OCI-LY1 (cell line): ENCODE results near the gene JPT1.

Experiments
- H2AFZ ChIP-seq: fragments of 200-600 bp; sonication (generic), shearing (Covaris generic); 2 replicates; pipeline ENCODE4 v1.6.0; 2014; ENCODE audit warnings: antibody characterized with exemption, mild to moderate bottlenecking, low read length
- H3F3A ChIP-seq: fragments of 200-600 bp; sonication (generic), shearing (Covaris generic); 2 replicates; pipeline ENCODE4 v1.6.0; 2014; ENCODE audit warnings: mild to moderate bottlenecking, antibody characterized with exemption, low read length, moderate library complexity; ENCODE audit not compliant: insufficient read depth
- H3K27ac ChIP-seq: fragments of 200-600 bp; sonication (generic); 2 replicates; pipeline ENCODE4 v1.5.1; 2014; ENCODE audit warnings: low read length, mixed run types, mild to moderate bottlenecking, low read depth; ENCODE audit not compliant: poor library complexity, severe bottlenecking
- H3K27me3 ChIP-seq: fragments of 200-600 bp; sonication (generic); 2 replicates; pipeline ENCODE4 v1.6.0; 2014; ENCODE audit warnings: antibody characterized with exemption, mild to moderate bottlenecking, low read length, moderate library complexity; ENCODE audit not compliant: insufficient read depth
- H3K36me3 ChIP-seq: fragments of 200-600 bp; sonication (generic); 2 replicates; pipeline ENCODE4 v1.6.1; 2014; ENCODE audit warnings: mild to moderate bottlenecking, antibody characterized with exemption, low read length, moderate library complexity, mixed read lengths; ENCODE audit not compliant: insufficient read depth
- H3K4me1 ChIP-seq: fragments of 200-600 bp; sonication (generic); 2 replicates; pipeline ENCODE4 v1.5.1; 2014; ENCODE audit warnings: mild to moderate bottlenecking, low read length, moderate library complexity; ENCODE audit not compliant: insufficient read depth, severe bottlenecking
- H3K4me2 ChIP-seq: fragments of 200-600 bp; sonication (generic), shearing (Covaris generic); 2 replicates; pipeline ENCODE4 v1.6.1; 2014; ENCODE audit warnings: low read length
- H3K4me3 ChIP-seq: fragments of 200-600 bp; sonication (generic); 2 replicates; pipeline ENCODE4 v1.5.1; 2014; ENCODE audit warnings: low read length, low read depth, mild to moderate bottlenecking, mixed read lengths; ENCODE audit not compliant: poor library complexity, severe bottlenecking
- H3K79me2 ChIP-seq: fragments of 200-600 bp; shearing (Covaris generic); 2 replicates; pipeline ENCODE4 v1.6.1; 2016; ENCODE audit warnings: mixed run types, low read length, mixed read lengths; ENCODE audit not compliant: insufficient read depth
- H3K9ac ChIP-seq: fragments of 200-600 bp; sonication (generic), shearing (Covaris generic); 2 replicates; pipeline ENCODE4 v1.6.1; 2014; ENCODE audit warnings: mild to moderate bottlenecking, low read length, mixed read lengths
- H3K9me2 ChIP-seq: fragments of 200-600 bp; sonication (generic), shearing (Covaris generic); 2 replicates; pipeline ENCODE4 v1.6.1; 2014; ENCODE audit warnings: low read depth, mild to moderate bottlenecking, low read length, mixed read lengths
- H3K9me3 ChIP-seq: fragments of 200-600 bp; shearing (Covaris generic); 2 replicates; pipeline ENCODE4 v1.6.1; 2014; ENCODE audit warnings: low read length, mixed read lengths
- H4K20me1 ChIP-seq: fragments of 200-600 bp; sonication (generic), shearing (Covaris generic); 2 replicates; pipeline ENCODE4 v1.6.0; 2016; ENCODE audit warnings: mild to moderate bottlenecking, low read length; ENCODE audit not compliant: insufficient read depth
- CTCF ChIP-seq: fragments of 200-600 bp; sonication (generic), shearing (Covaris generic); IDR thresholded peaks from 2 replicates; pipeline ENCODE4 v1.5.1; 2017; ENCODE audit warnings: mild to moderate bottlenecking, antibody characterized with exemption, low read length, moderate library complexity, mixed read lengths
- EZH2 ChIP-seq: fragments of 200-600 bp; sonication (generic), shearing (Covaris generic); IDR thresholded peaks from 2 replicates; pipeline ENCODE4 v1.8.0; 2017; ENCODE audit warnings: borderline replicate concordance, mixed run types, mild to moderate bottlenecking, antibody characterized with exemption, low read length, moderate library complexity, mixed read lengths

Gene JPT1

DNA sequence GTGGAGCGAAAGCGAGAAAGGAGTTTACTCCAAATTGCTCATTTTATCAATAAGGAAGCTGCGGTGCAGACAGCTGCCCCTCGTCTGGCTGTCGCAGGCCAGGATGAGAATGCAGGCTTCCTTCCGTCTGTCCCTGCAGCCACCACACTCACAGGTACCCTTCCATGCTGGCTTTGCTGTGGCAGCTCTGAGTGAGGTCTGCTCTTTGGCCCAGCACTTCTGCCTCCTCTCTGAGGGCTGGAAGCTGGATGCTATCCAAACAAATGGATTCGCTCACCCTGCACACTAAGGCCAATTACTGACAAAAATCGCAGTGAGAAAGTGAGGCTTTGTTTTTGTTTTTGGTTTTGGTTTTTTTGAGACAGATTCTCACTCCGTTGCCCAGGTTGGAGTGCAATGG lies 37.6 kb downstream of the JPT1 start:
- no peak overlapping the region for H3K27ac ChIP-seq
- peaks cover 18% of the 10 kb centered on the region for H3K4me1 ChIP-seq

GRCh38 chr17:75115555-75115954 lies 38.8 kb downstream of the JPT1 start:
- Histone ChIP-seq H2AFZ (no peak overlapping the region), H3F3A (0 out of 2 replicates have a peak, but pooled peaks cover 5% of the 10 kb centered on the region), H3K9me2 (no peaks in the 10 kb centered on the region), H3K9me3 (no peaks in the 10 kb centered on the region), H3K27me3 (no peaks in the 10 kb centered on the region), H3K9ac (no peak overlapping the region), H3K79me2 (no peaks in the 10 kb centered on the region), H3K4me1 (peaks cover 30% of the 10 kb centered on the region), H3K36me3 (peaks cover 23% of the 10 kb centered on the region), H3K4me3 (no peak overlapping the region), H3K27ac (no peak overlapping the region), H3K4me2 (no peak overlapping the region), H4K20me1 (no peaks in the 10 kb centered on the region)
- no peak for TF ChIP-seq CTCF
- no peak for TF ChIP-seq EZH2

More for the DNA sequence above, 37.6 kb downstream of the JPT1 start:
- Histone ChIP-seq H3F3A (0 out of 2 replicates have a peak, but pooled peaks cover 3% of the 10 kb centered on the region), H3K36me3 (peaks cover 27% of the 10 kb centered on the region), H4K20me1 (no peaks in the 10 kb centered on the region), H3K9me2 (no peaks in the 10 kb centered on the region), H3K9me3 (no peaks in the 10 kb centered on the region), H3K4me2 (no peak overlapping the region), H3K4me3 (no peak overlapping the region), H3K27me3 (no peaks in the 10 kb centered on the region), H2AFZ (no peak overlapping the region), H3K9ac (no peak overlapping the region), H3K79me2 (no peaks in the 10 kb centered on the region)
- TF ChIP-seq EZH2 (no peak), CTCF (no peak)

DNA sequence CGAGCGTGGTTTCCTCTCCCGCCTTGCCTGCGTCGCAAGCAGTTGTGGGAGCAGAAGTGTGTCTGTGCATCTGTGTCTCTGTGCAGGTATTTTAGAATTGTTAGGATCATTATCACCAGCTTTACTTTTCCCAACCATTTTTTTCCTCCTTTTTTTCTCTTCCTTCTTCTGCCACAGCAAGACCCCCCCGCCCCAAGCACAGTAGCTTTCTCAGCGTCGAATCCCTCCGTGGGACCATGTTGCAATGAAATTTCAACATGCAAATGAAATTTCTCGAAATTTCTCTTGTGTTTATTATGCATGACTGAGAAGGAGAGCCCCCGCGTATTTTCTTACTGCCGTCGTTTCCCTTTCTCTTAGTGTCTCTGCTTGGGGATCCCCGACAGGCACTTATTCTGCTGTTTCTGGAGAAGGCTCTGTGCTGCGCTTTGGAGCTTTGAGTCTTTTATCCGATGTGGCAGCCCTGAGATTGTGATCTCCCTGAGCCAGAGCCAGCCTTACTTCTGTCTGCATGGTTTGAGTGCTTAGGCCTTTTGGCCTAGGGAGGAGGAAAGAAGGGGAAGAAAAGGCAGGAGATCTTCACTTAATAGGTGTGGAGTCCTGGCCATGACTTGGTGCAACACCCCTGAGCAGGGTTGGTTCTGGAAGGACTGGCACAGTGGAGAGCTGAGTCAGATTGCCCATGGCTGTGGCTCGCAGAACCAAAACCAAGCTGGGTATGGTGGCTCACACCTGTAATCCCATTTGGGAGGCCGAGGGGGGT lies 39.6 kb downstream of the JPT1 start:
- TF ChIP-seq EZH2, result no peak
- 0 out of 2 replicates have a peak, but pooled peaks cover 5% of the 10 kb centered on the region for H3F3A ChIP-seq
- H3K36me3 ChIP-seq, result peaks cover 19% of the 10 kb centered on the region
- no peak overlapping the region for H2AFZ ChIP-seq
- no peaks in the 10 kb centered on the region for H3K9me2 ChIP-seq
- H3K79me2 ChIP-seq, result no peaks in the 10 kb centered on the region
- H3K27ac ChIP-seq, result peak overlapping the region; percentile 55
- no peaks in the 10 kb centered on the region for H4K20me1 ChIP-seq
- no peaks in the 10 kb centered on the region for H3K9me3 ChIP-seq
- H3K27me3 ChIP-seq, result no peaks in the 10 kb centered on the region
- H3K4me3 ChIP-seq, result peak overlapping the region; percentile 57
- H3K4me1 ChIP-seq, result peaks cover 33% of the 10 kb centered on the region
- H3K9ac ChIP-seq, result peak overlapping the region; percentile 66
- peak overlapping the region; percentile 74 for H3K4me2 ChIP-seq
